Adipocyte (in vitro differentiated cells): ENCODE results near the gene FCHSD2.

ENCODE experiments used
- DNase-seq: peaks from one replicate; pipeline ENCODE4 v3.0.0-alpha.2; 2015; ENCODE audit warnings: low read depth
- H3K27me3 ChIP-seq: replicated peaks from 2 replicates; pipeline ENCODE4 v1.7.0; 2013; ENCODE audit warnings: mild to moderate bottlenecking, low read length, moderate library complexity; ENCODE audit not compliant: control insufficient read depth, insufficient read depth
- H3K36me3 ChIP-seq: 2 replicates; pipeline ENCODE4 v1.7.0; 2013; ENCODE audit warnings: low read length, mild to moderate bottlenecking, moderate library complexity; ENCODE audit not compliant: control insufficient read depth, insufficient read depth, severe bottlenecking
- H3K4me1 ChIP-seq: 2 replicates; pipeline ENCODE4 v1.7.0; 2013; ENCODE audit warnings: mild to moderate bottlenecking, low read length, moderate library complexity; ENCODE audit not compliant: control insufficient read depth, insufficient read depth
- H3K4me3 ChIP-seq: 2 replicates; pipeline ENCODE4 v1.7.0; 2013; ENCODE audit warnings: mild to moderate bottlenecking, low read length, moderate library complexity
- H3K9ac ChIP-seq: 2 replicates; pipeline ENCODE4 v1.7.0; 2013; ENCODE audit warnings: mild to moderate bottlenecking, low read length, moderate library complexity
- H3K9me3 ChIP-seq: 2 replicates; pipeline ENCODE4 v1.7.0; 2013; ENCODE audit warnings: mild to moderate bottlenecking, low read length, moderate library complexity; ENCODE audit not compliant: control insufficient read depth

The FCHSD2 gene

DNA sequence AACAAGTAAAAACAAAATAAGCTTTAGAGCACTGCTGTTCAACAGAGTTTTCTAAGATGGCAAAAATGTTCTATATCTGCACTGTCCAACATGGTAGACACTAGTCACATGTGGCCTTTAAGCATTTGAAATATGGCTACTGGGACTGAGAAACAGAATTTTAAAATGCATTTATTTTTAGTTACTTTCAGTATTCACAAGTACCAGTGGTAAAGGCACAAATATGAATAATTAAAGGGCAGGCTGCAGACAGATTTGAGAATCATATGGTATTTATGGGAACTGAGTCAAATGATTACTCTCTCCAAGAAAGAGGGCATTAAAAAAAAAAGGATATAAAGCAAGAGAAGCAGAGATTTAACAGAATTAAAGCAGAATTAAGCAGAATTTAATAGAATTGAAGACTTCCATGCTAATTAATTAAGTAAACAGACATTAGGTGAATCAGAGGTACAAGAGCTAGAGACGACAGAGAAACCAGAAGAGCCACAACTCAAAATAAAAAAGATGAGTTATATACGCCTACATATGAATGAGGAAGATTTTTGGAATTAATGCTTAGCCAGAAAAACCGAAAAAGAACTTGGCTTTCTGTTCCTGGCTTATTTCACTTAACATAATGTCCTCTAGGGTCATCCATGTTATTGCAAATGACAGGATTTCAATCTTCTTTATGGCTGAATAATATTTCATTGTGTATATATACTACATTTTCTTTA lies 167.5 kb downstream of the FCHSD2 start:
- Histone ChIP-seq H3K36me3 (no peaks in the 10 kb centered on the region), H3K9ac (peak overlapping the region; percentile 13), H3K4me3 (peak overlapping the region; percentile 48), H3K9me3 (peaks cover 4% of the 10 kb centered on the region), H3K4me1 (peaks cover 69% of the 10 kb centered on the region), H3K27me3 (no peaks in the 10 kb centered on the region)
- no peak for DNase-seq

GRCh38 chr11:72972496-72973128 lies 169.5 kb downstream of the FCHSD2 start:
- Histone ChIP-seq H3K9ac (peak overlapping the region; percentile 57), H3K36me3 (no peaks in the 10 kb centered on the region), H3K4me3 (no peak overlapping the region)

GRCh38 chr11:72971192-72971967 lies 170.7 kb downstream of the FCHSD2 start:
- Histone ChIP-seq H3K4me1 (peaks cover 70% of the 10 kb centered on the region), H3K4me3 (no peak overlapping the region)

More at GRCh38 chr11:72972496-72973128, 169.5 kb downstream of the FCHSD2 start:
- peak; percentile 68 for DNase-seq
- peaks cover 71% of the 10 kb centered on the region for H3K4me1 ChIP-seq
- H3K27me3 ChIP-seq = no peaks in the 10 kb centered on the region
- H3K9me3 ChIP-seq = peaks cover 4% of the 10 kb centered on the region

DNA sequence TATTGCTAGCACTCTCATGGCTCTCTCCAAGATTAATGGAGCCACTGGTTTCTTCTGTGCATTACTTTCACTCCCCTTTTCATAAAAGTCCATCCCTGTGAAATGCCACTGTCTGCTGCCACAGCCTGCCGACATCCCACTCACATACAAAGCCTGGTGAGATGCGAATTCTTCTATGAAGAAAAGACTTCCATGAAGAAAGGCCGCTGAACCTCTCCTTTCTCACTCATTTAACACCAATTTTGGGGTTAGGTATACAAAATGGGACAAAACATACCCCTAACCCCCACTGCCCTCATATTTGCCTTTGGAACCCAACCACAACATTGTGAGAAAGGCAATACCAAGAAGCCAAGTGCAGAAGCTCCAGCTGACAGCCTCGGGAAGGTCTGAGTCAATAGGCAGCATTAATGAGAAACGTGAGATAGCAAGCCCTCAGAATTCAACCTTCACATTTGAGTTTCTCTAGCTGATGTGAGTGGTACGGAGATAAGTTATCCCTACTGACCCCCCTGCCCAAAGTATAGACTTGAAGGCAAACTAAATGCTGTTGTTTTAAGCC lies 171.5 kb downstream of the FCHSD2 start:
- Histone ChIP-seq H3K4me3 (no peak overlapping the region), H3K4me1 (peaks cover 65% of the 10 kb centered on the region), H3K27me3 (no peaks in the 10 kb centered on the region), H3K36me3 (no peaks in the 10 kb centered on the region), H3K9me3 (no peaks in the 10 kb centered on the region), H3K9ac (peak overlapping the region; percentile 42)
- no peak for DNase-seq

More at GRCh38 chr11:72971192-72971967, 170.7 kb downstream of the FCHSD2 start:
- Histone ChIP-seq H3K9ac (no peak overlapping the region), H3K36me3 (no peaks in the 10 kb centered on the region), H3K27me3 (no peaks in the 10 kb centered on the region), H3K9me3 (no peaks in the 10 kb centered on the region)
- no peak for DNase-seq

DNA sequence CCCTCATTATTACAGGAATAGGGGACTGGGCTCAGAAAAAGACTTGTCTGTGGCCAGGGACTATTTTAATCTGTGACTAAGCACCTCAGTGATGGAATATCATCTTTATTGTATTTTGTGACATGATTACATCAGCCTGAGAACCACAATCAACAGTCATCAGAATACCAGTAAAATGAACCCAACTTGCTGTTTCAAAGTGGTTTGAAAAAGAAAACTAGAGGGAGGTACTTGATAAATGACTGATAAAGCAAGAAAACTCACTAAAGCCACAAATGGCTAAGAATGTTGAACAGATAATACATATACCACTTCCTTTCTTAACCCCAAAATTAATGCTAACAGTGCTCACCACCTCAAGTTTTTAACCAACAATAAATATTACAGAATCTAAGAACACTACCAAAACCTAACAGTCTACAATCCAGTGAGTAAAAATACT lies 172.2 kb downstream of the FCHSD2 start:
- H3K9me3 ChIP-seq = no peaks in the 10 kb centered on the region
- no peak overlapping the region for H3K4me3 ChIP-seq
- H3K4me1 ChIP-seq = peaks cover 58% of the 10 kb centered on the region
- peak; percentile 70 for DNase-seq
- no peaks in the 10 kb centered on the region for H3K36me3 ChIP-seq
- H3K27me3 ChIP-seq = no peaks in the 10 kb centered on the region
- H3K9ac ChIP-seq = peak overlapping the region; percentile 42

DNA sequence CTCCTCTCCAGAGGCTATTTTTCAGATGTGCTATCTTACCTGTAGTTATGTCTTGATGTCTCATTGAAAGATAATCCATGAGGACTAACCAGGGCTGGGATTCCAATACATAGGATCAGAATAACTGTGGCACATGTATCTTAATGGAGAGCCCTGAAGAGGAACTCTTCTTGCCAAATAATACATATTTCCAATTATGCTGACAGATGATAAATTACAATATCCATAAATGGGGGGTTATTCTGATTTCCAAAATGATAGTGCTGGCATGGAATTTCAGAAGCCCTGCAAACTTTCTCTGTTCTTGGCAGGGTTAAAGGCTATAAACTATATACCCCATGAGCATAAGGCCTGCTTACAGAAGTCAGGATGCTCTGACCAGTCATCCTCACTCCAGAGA lies 173.7 kb downstream of the FCHSD2 start:
- H3K36me3 ChIP-seq = no peaks in the 10 kb centered on the region
- H3K4me1 ChIP-seq = peaks cover 43% of the 10 kb centered on the region
- H3K9me3 ChIP-seq = no peaks in the 10 kb centered on the region
- H3K27me3 ChIP-seq = no peaks in the 10 kb centered on the region
- no peak overlapping the region for H3K9ac ChIP-seq
- no peak for DNase-seq
- H3K4me3 ChIP-seq = no peak overlapping the region

DNA sequence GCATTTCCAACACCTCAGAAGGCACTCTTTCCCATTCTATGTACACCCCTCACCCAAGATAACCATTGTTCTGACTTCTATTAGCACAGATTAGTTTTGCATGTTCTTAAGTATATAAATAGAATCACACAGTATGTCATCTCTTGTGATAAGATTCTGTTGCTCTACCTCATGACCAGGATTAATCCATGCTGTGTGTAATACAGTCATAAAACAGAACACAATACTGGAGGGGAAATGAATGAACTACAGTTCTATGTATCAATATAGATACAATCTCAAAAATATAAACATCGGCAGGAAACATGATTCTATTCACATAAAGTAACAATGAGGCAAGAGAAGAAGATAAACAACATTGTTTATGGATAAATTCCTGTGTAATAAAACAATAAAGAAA lies 176.4 kb downstream of the FCHSD2 start:
- Histone ChIP-seq H3K36me3 (no peaks in the 10 kb centered on the region), H3K27me3 (no peaks in the 10 kb centered on the region), H3K4me3 (no peak overlapping the region), H3K4me1 (peaks cover 23% of the 10 kb centered on the region), H3K9ac (no peak overlapping the region), H3K9me3 (no peaks in the 10 kb centered on the region)
- no peak for DNase-seq

GRCh38 chr11:72962717-72963116 lies 179.4 kb downstream of the FCHSD2 start:
- no peaks in the 10 kb centered on the region for H3K36me3 ChIP-seq
- no peaks in the 10 kb centered on the region for H3K27me3 ChIP-seq
- H3K9ac ChIP-seq = no peak overlapping the region
- H3K4me3 ChIP-seq = no peak overlapping the region
- no peaks in the 10 kb centered on the region for H3K9me3 ChIP-seq
- DNase-seq = no peak
- H3K4me1 ChIP-seq = peaks cover 8% of the 10 kb centered on the region

DNA sequence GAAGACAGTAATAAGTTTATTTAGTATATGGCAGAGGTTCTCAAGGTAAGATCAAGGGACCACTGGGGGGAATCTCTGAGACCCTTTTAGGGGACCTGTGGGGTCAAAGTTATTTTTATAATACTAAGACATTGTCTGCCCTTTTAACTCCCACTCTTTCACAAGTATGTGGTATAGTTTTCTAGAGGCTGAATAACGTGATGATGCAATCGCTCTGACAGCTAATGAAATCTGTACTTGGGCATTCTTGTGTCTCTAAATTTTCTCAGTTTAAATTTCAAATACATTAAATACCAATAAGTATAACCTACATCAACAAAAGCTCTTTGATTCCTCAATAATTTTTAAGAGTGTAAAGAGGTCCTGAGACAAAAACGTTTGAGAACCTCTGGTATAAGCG lies 180.0 kb downstream of the FCHSD2 start:
- DNase-seq = peak; percentile 67
- Histone ChIP-seq H3K36me3 (no peaks in the 10 kb centered on the region), H3K4me1 (peaks cover 8% of the 10 kb centered on the region), H3K9me3 (no peaks in the 10 kb centered on the region), H3K4me3 (no peak overlapping the region), H3K9ac (no peak overlapping the region), H3K27me3 (no peaks in the 10 kb centered on the region)

DNA sequence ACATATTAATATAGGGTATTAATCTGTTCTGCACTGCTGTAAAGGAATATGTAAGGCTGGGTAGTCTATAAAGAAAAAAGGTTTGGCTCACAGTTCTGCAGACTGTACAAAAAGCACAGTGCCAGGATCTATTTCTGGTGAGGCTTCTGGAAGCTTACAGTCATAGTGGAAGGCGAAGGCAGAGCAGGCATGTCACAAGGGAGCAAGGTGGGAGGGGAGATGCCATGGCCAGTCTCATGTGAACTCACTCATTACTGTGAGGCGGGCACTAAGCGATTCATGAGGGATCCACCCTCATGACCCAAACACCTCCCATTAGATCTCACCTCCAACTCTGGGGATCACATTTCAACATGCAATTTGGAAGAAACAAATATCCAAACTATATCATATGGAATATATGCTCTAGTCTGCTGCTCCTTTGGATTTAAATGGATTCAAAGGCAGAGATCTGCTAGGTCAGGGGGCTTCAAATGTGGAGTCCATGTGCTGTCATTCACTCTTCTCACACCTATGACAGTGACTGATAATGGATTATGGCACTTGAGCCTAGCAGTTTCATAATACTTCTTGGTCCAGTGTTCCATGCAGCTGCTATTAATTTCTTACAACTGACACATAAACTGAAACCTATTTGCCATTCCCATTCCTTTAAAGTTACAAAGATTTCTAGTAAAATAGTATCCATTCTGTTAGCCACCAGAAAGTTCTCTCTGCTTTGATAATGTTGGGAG lies 182.0 kb downstream of the FCHSD2 start:
- Histone ChIP-seq H3K9ac (no peak overlapping the region), H3K27me3 (no peaks in the 10 kb centered on the region), H3K4me1 (peaks cover 8% of the 10 kb centered on the region), H3K36me3 (no peaks in the 10 kb centered on the region), H3K4me3 (no peak overlapping the region), H3K9me3 (no peaks in the 10 kb centered on the region)
- DNase-seq = no peak
